Neutrophil (primary cell): ENCODE results near the gene USH2A.

Source experiments
- H3K27ac ChIP-seq: fragments of 200-600 bp; sonication (generic); 2 replicates; pipeline ENCODE4 v1.5.1; 2016; ENCODE audit warnings: mild to moderate bottlenecking, moderate library complexity
- H3K27me3 ChIP-seq: fragments of 200-600 bp; sonication (generic); 2 replicates; pipeline ENCODE4 v1.6.0; 2016; ENCODE audit warnings: mild to moderate bottlenecking
- H3K36me3 ChIP-seq: fragments of 200-600 bp; sonication (generic); 2 replicates; pipeline ENCODE4 v1.5.1; 2017
- H3K4me1 ChIP-seq, 2 experiments: fragments of 200-600 bp in 1 of 2; sonication (generic) in 1 of 2; 1 replicate in 1 of 2; 2 replicates in 1 of 2; pipeline versions ENCODE4 v1.5.1 to v1.6.1; 2013 to 2016; ENCODE audit warnings: low read depth in 1 of 2, low read length in 1 of 2, mild to moderate bottlenecking in 1 of 2, moderate library complexity in 1 of 2; ENCODE audit not compliant: control insufficient read depth in 1 of 2, insufficient read depth in 1 of 2
- H3K4me3 ChIP-seq, 2 experiments: fragments of 200-600 bp in 1 of 2; sonication (generic) in 1 of 2; 1 replicate in 1 of 2; 2 replicates in 1 of 2; pipeline ENCODE4 v1.5.1; 2013 to 2016; ENCODE audit warnings: low read depth in 1 of 2, low read length in 1 of 2, mild to moderate bottlenecking in 1 of 2, moderate library complexity in 1 of 2
- H3K9me3 ChIP-seq: fragments of 200-600 bp; sonication (generic); 2 replicates; pipeline ENCODE4 v1.5.1; 2016
- TF ChIP-seq, protein P1 (sequence below): fragments of 200-600 bp; sonication (generic); IDR thresholded peaks from 2 replicates; pipeline ENCODE4 v1.5.1; 2016; ENCODE audit warnings: antibody characterized with exemption

Gene USH2A

DNA sequence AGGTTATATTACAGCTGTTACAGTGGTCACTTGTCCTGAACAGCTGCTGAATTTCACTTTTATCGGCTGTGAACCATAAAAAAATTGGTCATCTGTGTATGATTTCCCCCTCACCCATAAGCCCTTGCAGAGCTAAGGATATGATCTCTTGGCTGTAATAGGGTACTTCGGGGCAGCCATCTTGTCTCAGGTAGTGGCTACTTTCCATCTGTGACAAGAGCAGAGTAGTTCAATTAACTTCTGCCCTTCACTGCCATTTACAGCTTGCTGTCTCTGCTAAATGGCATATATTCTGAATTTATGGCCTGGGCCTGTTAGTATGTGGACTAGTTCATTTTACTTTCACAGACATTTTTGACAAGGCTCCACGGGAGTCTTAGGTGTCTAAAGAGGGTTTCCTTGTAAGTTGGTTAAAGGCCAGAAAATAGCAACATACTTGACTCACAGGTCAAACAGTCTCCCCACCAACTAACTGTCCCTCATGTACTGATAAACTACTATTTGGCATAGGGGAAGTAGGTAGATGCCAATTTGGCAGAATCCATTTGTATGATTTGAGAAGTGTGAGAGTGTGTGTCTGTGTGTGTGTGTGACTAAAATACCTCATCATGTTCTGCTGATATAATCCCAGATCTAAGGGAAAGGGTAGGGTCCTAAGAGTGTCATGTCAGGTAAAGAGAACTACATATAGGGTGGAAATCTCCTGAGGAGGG, 704.5 kb downstream of the USH2A start:
- Histone ChIP-seq H3K27ac (no peak overlapping the region), H3K36me3 (no peaks in the 10 kb centered on the region), H3K9me3 (no peaks in the 10 kb centered on the region), H3K4me1 (no peaks in the 10 kb centered on the region), H3K27me3 (no peaks in the 10 kb centered on the region), H3K4me3 (no peak overlapping the region)
- TF ChIP-seq, protein P1, sequence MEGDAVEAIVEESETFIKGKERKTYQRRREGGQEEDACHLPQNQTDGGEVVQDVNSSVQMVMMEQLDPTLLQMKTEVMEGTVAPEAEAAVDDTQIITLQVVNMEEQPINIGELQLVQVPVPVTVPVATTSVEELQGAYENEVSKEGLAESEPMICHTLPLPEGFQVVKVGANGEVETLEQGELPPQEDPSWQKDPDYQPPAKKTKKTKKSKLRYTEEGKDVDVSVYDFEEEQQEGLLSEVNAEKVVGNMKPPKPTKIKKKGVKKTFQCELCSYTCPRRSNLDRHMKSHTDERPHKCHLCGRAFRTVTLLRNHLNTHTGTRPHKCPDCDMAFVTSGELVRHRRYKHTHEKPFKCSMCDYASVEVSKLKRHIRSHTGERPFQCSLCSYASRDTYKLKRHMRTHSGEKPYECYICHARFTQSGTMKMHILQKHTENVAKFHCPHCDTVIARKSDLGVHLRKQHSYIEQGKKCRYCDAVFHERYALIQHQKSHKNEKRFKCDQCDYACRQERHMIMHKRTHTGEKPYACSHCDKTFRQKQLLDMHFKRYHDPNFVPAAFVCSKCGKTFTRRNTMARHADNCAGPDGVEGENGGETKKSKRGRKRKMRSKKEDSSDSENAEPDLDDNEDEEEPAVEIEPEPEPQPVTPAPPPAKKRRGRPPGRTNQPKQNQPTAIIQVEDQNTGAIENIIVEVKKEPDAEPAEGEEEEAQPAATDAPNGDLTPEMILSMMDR = no peak

GRCh38 chr1:215717677-215718426, 705.4 kb downstream of the USH2A start:
- Histone ChIP-seq H3K27ac (no peak overlapping the region), H3K27me3 (no peaks in the 10 kb centered on the region), H3K9me3 (no peaks in the 10 kb centered on the region), H3K36me3 (no peaks in the 10 kb centered on the region), H3K4me3 (no peak overlapping the region), H3K4me1 (no peaks in the 10 kb centered on the region)
- TF ChIP-seq, protein P1 = no peak

DNA sequence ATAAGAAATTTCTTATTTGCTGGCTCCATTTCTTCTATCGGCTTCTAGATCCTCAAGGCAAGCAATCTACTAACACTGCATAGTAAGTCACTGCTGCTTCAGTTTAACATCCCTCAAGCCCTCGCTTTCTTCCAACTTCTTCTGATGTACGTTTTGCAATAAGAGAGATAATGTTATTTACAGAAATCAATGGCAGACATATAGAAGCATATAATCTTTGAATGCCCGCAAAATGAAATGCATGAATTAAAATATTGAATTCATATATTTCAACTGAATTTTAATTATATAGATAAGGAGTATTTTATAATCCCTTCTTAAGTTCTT, 712.4 kb downstream of the USH2A start:
- no peak overlapping the region for H3K27ac ChIP-seq
- no peaks in the 10 kb centered on the region for H3K9me3 ChIP-seq
- TF ChIP-seq, protein P1 = no peak
- H3K4me1 ChIP-seq = no peaks in the 10 kb centered on the region
- no peak overlapping the region for H3K4me3 ChIP-seq
- H3K27me3 ChIP-seq = no peaks in the 10 kb centered on the region
- no peaks in the 10 kb centered on the region for H3K36me3 ChIP-seq

GRCh38 chr1:215710036-215710898, 713.0 kb downstream of the USH2A start:
- TF ChIP-seq, protein P1 = no peak
- Histone ChIP-seq H3K27ac (no peak overlapping the region), H3K9me3 (no peaks in the 10 kb centered on the region), H3K27me3 (no peaks in the 10 kb centered on the region), H3K36me3 (no peaks in the 10 kb centered on the region), H3K4me1 (no peaks in the 10 kb centered on the region), H3K4me3 (no peak overlapping the region)

DNA sequence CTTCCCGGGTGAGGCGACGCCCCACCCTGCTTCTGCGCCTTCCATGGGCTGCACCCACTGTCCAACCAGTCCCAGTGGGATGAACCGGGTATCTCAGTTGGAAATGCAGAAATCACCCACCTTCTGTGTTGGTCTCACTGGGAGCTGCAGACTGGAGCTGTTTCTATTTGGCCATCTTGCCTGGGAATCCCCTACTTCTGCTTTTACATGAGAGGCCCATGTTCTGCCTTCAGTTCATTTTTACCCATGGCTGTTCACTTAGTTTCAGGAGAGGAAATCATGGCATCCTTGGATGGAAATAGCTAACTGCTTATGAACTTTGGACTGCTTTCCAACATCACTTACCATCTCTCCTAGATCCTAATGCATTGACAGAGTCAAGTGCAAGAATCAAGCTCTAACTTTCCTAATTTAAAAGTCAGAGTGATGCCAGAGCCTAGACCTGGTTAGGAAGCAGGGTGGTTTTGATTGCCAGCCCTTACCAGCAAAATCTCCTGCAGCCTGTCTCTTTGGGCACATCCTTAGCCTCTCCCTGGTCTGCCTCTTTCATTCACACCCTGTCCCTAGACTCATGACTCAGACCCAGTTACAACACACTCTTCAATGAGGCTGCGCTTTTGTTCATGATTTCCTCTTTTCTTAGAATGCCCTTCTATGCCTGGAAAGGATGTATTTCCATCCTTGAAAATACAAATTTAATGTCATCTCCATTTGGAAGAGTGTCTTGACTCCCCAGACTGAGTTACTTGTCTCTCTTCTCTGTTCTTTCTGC, 719.0 kb downstream of the USH2A start:
- no peaks in the 10 kb centered on the region for H3K4me1 ChIP-seq
- H3K27ac ChIP-seq = no peak overlapping the region
- TF ChIP-seq, protein P1 = no peak
- H3K9me3 ChIP-seq = no peaks in the 10 kb centered on the region
- H3K4me3 ChIP-seq = no peak overlapping the region
- H3K27me3 ChIP-seq = no peaks in the 10 kb centered on the region
- no peaks in the 10 kb centered on the region for H3K36me3 ChIP-seq
